K562 (cell line): Measurements from ENCODE around the gene DAB2. TPM values are rescaled to one million over a fixed set of nuclear protein-coding genes. Genes with fewer than 3 reads are reported as not detected.

Experiments
- ATAC-seq: fragments of 200-7000 bp; cut with Tn5 transposase; 3 replicates; pipeline ENCODE4 v1.9.1; 2020; ENCODE audit warnings: moderate library complexity
- BruUV-seq: library from RNA; stranded (reverse); fragments of 400-500 nt; replicated peaks from 2 replicates; lab custom pipeline; 2021; lab: Mats Ljungman, UMichigan
- CTCF ChIA-PET: fragments of 300-600 bp; formaldehyde crosslinking; extraction: SDS; loops from one replicate; lab custom pipeline; 2021; ENCODE audit warnings: low intra/inter-chr PET ratio; lab: Yijun Ruan, JAX
- POLR2A ChIA-PET: fragments of 300-600, 350-650 bp; sonication (Branson Sonifier 250); formaldehyde crosslinking; extraction: SDS; loops from one replicate; lab custom pipeline; 2021; ENCODE audit warnings: antibody characterized with exemption, inconsistent platforms; lab: Yijun Ruan, JAX
- DNase-seq, 4 experiments: peaks; one replicate each; pipeline versions ENCODE4 v3.0.0 to v3.0.0-alpha.2; 2011 to 2018; ENCODE audit warnings: low spot score in 3 of 4, mixed read lengths in 3 of 4; ENCODE audit errors: extremely low read depth in 1 of 4
- FAIRE-seq: peaks from 2 replicates; lab custom pipeline; 2011; peaks lifted over from hg19 to GRCh38; lab: Jason Lieb, UNC
- H2AFZ ChIP-seq: 2 replicates; pipeline ENCODE4 v1.6.0; 2011; ENCODE audit warnings: low read depth, low read length, control low read depth, inconsistent platforms
- H3K27ac ChIP-seq: fragments of 200-600 bp; 3 replicates; pipeline ENCODE4 v1.8.0; 2011; ENCODE audit warnings: low read depth, mild to moderate bottlenecking, control low read depth, inconsistent platforms, low read length, moderate library complexity, mixed read lengths; ENCODE audit errors: extremely low read depth
- H3K27me3 ChIP-seq, 2 experiments: fragments of 300-600 bp in 1 of 2; 2 replicates in 1 of 2; 3 replicates in 1 of 2; pipeline versions ENCODE4 v1.6.0 to v1.8.0; 2011; ENCODE audit warnings: inconsistent platforms in 2 of 2, low read length in 2 of 2, mild to moderate bottlenecking in 1 of 2, mixed read lengths in 1 of 2, moderate library complexity in 1 of 2; ENCODE audit not compliant: control insufficient read depth in 2 of 2, insufficient read depth in 2 of 2
- H3K36me3 ChIP-seq: fragments of 300-600 bp; 3 replicates; pipeline ENCODE4 v1.8.0; 2011; ENCODE audit warnings: mild to moderate bottlenecking, low read length, inconsistent platforms; ENCODE audit not compliant: control insufficient read depth, insufficient read depth
- H3K4me1 ChIP-seq, 2 experiments: fragments of 200-600 bp in 1 of 2; replicated peaks in 1 of 2; 2 replicates in 1 of 2; 3 replicates in 1 of 2; pipeline versions ENCODE4 v1.5.1 to v1.8.0; 2011; ENCODE audit warnings: inconsistent platforms in 2 of 2, low read length in 2 of 2, mild to moderate bottlenecking in 1 of 2, mixed read lengths in 1 of 2, moderate library complexity in 1 of 2; ENCODE audit not compliant: control insufficient read depth in 2 of 2, insufficient read depth in 2 of 2
- H3K4me2 ChIP-seq: 2 replicates; pipeline ENCODE4 v1.6.1; 2011; ENCODE audit warnings: low read length, control low read depth, inconsistent platforms, mixed read lengths; ENCODE audit not compliant: insufficient read depth
- H3K4me3 ChIP-seq: fragments of 200-600 bp; sonication (generic), shearing (Covaris generic); 2 replicates; pipeline ENCODE4 v1.5.1; 2016; ENCODE audit warnings: control low read depth, inconsistent platforms
- H3K79me2 ChIP-seq: fragments of 200-600 bp; 3 replicates; pipeline ENCODE4 v1.8.0; 2011; ENCODE audit warnings: low read length, inconsistent platforms; ENCODE audit not compliant: control insufficient read depth, insufficient read depth
- H3K9ac ChIP-seq, 2 experiments: 2 replicates each; pipeline versions ENCODE4 v1.6.0 to v1.6.1; 2011; ENCODE audit warnings: low read depth in 2 of 2, low read length in 2 of 2, control low read depth in 1 of 2, inconsistent platforms in 1 of 2, mild to moderate bottlenecking in 1 of 2, mixed read lengths in 1 of 2; ENCODE audit not compliant: insufficient read depth in 1 of 2
- H3K9me1 ChIP-seq: one replicate; pipeline ENCODE4 v1.6.0; 2011; ENCODE audit warnings: inconsistent platforms, mild to moderate bottlenecking, low read length, moderate library complexity; ENCODE audit not compliant: control insufficient read depth, insufficient read depth
- H3K9me3 ChIP-seq: replicated peaks from 2 replicates; pipeline ENCODE4 v1.5.1; 2011; ENCODE audit warnings: low read depth, low read length, inconsistent platforms; ENCODE audit not compliant: control insufficient read depth, insufficient read depth
- H4K20me1 ChIP-seq: replicated peaks from 2 replicates; pipeline ENCODE4 v1.6.1; 2011; ENCODE audit warnings: low read length, inconsistent platforms, mixed read lengths; ENCODE audit not compliant: control insufficient read depth, insufficient read depth
- CC2D1A ChIP-seq: fragments of 450-650 bp; IDR thresholded peaks from 2 replicates; pipeline ENCODE4 v1.6.1; 2017; ENCODE audit warnings: mild to moderate bottlenecking
- CTBP1 ChIP-seq: fragments of 450-650 bp; IDR thresholded peaks from 2 replicates; pipeline ENCODE4 v1.6.1; 2016; ENCODE audit warnings: borderline replicate concordance
- HDAC6 ChIP-seq: IDR thresholded peaks from 2 replicates; pipeline ENCODE4 v1.6.1; 2012; ENCODE audit warnings: low read depth, mild to moderate bottlenecking, control low read depth, inconsistent platforms, low read length, moderate library complexity
- MEF2D ChIP-seq: conservative IDR thresholded peaks from 2 replicates; pipeline ENCODE4 v1.6.1; 2016; ENCODE audit warnings: low read depth, missing genetic modification characterization, missing compliant biosample characterization
- NBN ChIP-seq: fragments of 450-650 bp; IDR thresholded peaks from 2 replicates; pipeline ENCODE4 v1.6.1; 2016; ENCODE audit warnings: low read depth, mild to moderate bottlenecking
- SMARCC2 ChIP-seq: fragments of 450-650 bp; IDR thresholded peaks from 2 replicates; pipeline ENCODE4 v1.6.1; 2017; ENCODE audit warnings: antibody characterized with exemption, moderate library complexity, mild to moderate bottlenecking, low read depth
- SRSF1 ChIP-seq: fragments of 200-400 bp; formaldehyde crosslinking; IDR thresholded peaks from 2 replicates; pipeline ENCODE4 v1.6.1; 2017; ENCODE audit warnings: mild to moderate bottlenecking, low read depth, low read length, moderate library complexity
- TBP ChIP-seq: optimal IDR thresholded peaks from 2 replicates; pipeline ENCODE3; 2011; ENCODE audit warnings: low read depth, low read length, improper control_type of control experiment
- ZNF41 ChIP-seq: fragments of 250-450 bp; sonication (Bioruptor Pico); conservative IDR thresholded peaks from 2 replicates; pipeline ENCODE4 v1.4.0; 2020; ENCODE audit warnings: mild to moderate bottlenecking
- WGBS: fragments of 100-300 bp; shearing (Covaris generic); methylation state at CpG from one replicate; pipeline ENCODE4 v1.1.6; 2016; ENCODE audit warnings: low coverage, mixed read lengths; ENCODE audit not compliant: insufficient coverage; ENCODE audit errors: missing lambda C conversion rate; 5-methylcytosine and 5-hydroxymethylcytosine counted together
- in situ Hi-C: fragments of 300-500 bp; cut with MboI; formaldehyde crosslinking; loops from 4 replicates; pipeline ENCODE4 v1.15.0; 2018; ENCODE audit warnings: inconsistent platforms, mixed read lengths
- intact Hi-C: fragments of 100-400 bp; cut with micrococcal nuclease; formaldehyde crosslinking; loops from 2 replicates; pipeline ENCODE4 v1.14.2; 2022
- polyA plus RNA-seq, 8 experiments: library from polyadenylated mRNA; depleted of rRNA in 4 of 8; stranded (reverse) in 5 of 8; unstranded in 3 of 8; fragments of >200 nt; fragmentation: Nextera tagmentation in 2 of 8; fragmentation: Illumina TruSeq in 1 of 8; extraction: Ambion mirVana in 2 of 8; extraction: Trizol in 1 of 8; gene quantifications; 2 replicates each; pipeline versions ENCODE4 v1.2.1 to v1.2.3, GENCODE V29; 2011 to 2014; ENCODE audit warnings: inconsistent platforms in 1 of 8, missing spikeins in 1 of 8
- total RNA-seq, 7 experiments: library from RNA; depleted of rRNA in 6 of 7; stranded (reverse); fragments of >200 nt in 6 of 7; fragmentation: Illumina TruSeq in 2 of 7; extraction: Trizol in 2 of 7; gene quantifications; 2 replicates each; pipeline versions ENCODE4 v1.2.1 to v1.2.3, GENCODE V29; 2011 to 2021; ENCODE audit warnings: low replicate concordance in 1 of 7
- TF ChIP-seq, protein P1 (sequence below): fragments of 450-650 bp; conservative IDR thresholded peaks from 2 replicates; pipeline ENCODE4 v1.6.1; 2016; ENCODE audit warnings: missing genetic modification characterization, low read depth, mild to moderate bottlenecking, control low read depth, missing compliant biosample characterization
- TF ChIP-seq, protein P2 (sequence below), 2 experiments: fragments of 450-650 bp; IDR thresholded peaks; 2 replicates each; pipeline ENCODE4 v1.6.1; 2016; ENCODE audit warnings: mild to moderate bottlenecking in 2 of 2, borderline replicate concordance in 1 of 2, low read depth in 1 of 2, moderate library complexity in 1 of 2

Gene DAB2
- total and polyA plus RNA-seq, 9 of the 15 experiments (the other 6 are each of a cell fraction or from before 2014, with no cell fraction given), result 6.6 to 29.9 (median 24.1) TPM

DNA sequence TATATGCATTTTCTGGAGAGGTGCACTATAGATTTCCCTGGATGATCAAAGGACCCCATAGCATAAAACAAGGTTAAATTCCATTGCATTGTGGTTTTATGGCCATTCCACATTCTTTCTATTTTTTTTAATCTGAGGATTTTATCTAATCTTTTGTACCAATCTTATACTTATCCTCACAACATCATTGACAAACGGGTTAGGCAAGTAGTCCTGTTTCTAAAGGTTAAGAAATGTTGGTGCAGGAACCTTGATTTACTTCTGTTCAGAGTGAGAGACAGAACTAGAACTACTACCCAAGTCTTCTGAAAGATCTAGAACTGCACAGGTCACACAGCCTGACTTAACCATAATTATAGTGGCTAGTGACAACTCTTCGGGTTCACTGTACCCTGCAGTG lies 5.7 kb upstream of the DAB2 start:
- Histone ChIP-seq H3K27ac (no peak overlapping the region), H4K20me1 (no peaks in the 10 kb centered on the region), H2AFZ (no peak overlapping the region), H3K4me3 (no peak overlapping the region), H3K9me1 (no peaks in the 10 kb centered on the region), H3K4me2 (no peak overlapping the region), H3K79me2 (no peaks in the 10 kb centered on the region), H3K9me3 (no peaks in the 10 kb centered on the region), H3K27me3 (peaks cover 4 to 6% of the 10 kb centered on the region in 2 experiments; a peak in 1 of 5 replicates), H3K36me3 (no peaks in the 10 kb centered on the region), H3K9ac (no peak overlapping the region), H3K4me1 (peaks cover 0 to 7% of the 10 kb centered on the region in 2 experiments; a peak in 2 of 5 replicates)
- ATAC-seq, result peak; percentile 33; the same call in 2 of the 3 replicates
- no TSS peak for BruUV-seq
- ChIA-PET POLR2A (no interaction called here), CTCF (no interaction called here)
- intact Hi-C loops (no loop called here), in situ Hi-C loops (no loop called here)
- DNase-seq, result no peak
- whole genome bisulfite sequencing, result 0% methylated on average over 2 of the region's 2 CpGs
- FAIRE-seq, result no peak
- TF ChIP-seq, protein P1, sequence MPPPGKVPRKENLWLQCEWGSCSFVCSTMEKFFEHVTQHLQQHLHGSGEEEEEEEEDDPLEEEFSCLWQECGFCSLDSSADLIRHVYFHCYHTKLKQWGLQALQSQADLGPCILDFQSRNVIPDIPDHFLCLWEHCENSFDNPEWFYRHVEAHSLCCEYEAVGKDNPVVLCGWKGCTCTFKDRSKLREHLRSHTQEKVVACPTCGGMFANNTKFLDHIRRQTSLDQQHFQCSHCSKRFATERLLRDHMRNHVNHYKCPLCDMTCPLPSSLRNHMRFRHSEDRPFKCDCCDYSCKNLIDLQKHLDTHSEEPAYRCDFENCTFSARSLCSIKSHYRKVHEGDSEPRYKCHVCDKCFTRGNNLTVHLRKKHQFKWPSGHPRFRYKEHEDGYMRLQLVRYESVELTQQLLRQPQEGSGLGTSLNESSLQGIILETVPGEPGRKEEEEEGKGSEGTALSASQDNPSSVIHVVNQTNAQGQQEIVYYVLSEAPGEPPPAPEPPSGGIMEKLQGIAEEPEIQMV (tag), result no peak
- no peak for TF ChIP-seq ZNF41 (CRISPR knock-in tag)
- TF ChIP-seq CC2D1A, result no peak
- no peak for TF ChIP-seq TBP
- TF ChIP-seq NBN, result no peak
- TF ChIP-seq SMARCC2, result no peak
- TF ChIP-seq CTBP1, result no peak
- TF ChIP-seq MEF2D, result no peak
- no peak for TF ChIP-seq HDAC6
- no peak for TF ChIP-seq SRSF1
- TF ChIP-seq, protein P2, sequence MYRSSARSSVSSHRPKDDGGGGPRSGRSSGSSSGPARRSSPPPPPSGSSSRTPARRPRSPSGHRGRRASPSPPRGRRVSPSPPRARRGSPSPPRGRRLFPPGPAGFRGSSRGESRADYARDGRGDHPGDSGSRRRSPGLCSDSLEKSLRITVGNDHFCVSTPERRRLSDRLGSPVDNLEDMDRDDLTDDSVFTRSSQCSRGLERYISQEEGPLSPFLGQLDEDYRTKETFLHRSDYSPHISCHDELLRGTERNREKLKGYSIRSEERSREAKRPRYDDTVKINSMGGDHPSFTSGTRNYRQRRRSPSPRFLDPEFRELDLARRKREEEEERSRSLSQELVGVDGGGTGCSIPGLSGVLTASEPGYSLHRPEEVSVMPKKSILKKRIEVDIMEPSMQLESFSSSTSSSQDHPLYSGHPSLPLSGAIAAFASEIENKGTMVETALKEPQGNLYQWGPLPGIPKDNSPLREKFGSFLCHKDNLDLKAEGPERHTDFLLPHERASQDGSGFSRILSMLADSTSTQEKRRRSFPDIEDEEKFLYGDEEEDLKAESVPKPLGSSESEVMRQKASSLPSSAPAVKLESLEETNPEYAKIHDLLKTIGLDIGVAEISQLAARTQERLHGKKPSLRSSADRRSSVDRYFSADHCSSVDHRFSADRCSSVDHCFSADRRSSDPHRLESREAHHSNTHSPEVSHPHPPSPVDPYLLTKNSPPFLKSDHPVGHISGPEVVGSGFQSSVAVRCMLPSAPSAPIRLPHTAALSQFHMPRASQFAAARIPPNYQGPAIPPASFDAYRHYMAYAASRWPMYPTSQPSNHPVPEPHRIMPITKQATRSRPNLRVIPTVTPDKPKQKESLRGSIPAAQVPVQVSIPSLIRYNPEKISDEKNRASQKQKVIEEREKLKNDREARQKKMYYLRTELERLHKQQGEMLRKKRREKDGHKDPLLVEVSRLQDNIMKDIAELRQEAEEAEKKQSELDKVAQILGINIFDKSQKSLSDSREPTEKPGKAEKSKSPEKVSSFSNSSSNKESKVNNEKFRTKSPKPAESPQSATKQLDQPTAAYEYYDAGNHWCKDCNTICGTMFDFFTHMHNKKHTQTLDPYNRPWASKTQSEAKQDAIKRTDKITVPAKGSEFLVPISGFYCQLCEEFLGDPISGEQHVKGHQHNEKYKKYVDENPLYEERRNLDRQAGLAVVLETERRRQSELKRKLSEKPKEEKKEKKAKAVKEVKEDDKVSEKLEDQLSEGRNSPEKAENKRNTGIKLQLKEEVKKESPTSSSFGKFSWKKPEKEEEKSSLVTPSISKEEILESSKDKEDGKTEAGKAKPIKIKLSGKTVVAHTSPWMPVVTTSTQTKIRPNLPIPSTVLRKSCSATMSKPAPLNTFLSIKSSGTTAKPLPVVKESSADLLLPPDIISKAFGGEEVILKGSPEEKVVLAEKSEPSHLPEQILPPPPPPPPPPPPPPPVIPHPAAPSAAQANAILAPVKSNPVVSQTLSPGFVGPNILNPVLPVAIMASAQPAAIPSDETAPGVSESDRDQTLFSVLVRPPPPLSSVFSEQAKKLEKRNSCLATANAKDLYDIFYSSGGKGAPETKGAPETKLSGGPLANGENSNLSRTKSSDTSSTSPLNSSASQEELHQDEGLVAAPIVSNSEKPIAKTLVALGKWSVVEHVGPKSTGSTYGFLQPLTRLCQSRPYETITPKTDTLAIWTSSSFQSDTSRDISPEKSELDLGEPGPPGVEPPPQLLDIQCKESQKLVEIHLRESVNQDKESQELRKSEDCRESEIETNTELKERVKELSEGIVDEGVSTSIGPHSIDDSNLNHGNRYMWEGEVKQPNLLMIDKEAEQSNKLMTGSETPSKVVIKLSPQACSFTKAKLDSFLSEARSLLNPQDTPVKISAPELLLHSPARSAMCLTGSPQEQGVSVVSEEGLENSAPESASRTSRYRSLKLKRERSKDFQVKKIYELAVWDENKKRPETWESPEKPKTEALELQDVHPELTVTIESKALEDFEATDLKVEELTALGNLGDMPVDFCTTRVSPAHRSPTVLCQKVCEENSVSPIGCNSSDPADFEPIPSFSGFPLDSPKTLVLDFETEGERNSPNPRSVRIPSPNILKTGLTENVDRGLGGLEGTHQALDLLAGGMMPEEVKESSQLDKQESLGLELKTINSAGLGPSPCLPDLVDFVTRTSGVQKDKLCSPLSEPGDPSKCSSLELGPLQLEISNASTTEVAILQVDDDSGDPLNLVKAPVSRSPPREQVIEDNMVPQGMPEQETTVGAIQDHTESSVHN (IDR thresholded peaks at IDR 0.05; ENCODE audit: borderline replicate concordance in 1 of 2, low read depth in 1 of 2), result no peak
